Raji (cell line): ENCODE measurements around the gene SFXN2.

Source experiments
- POLR2A ChIP-seq: IDR thresholded peaks from 2 replicates; pipeline ENCODE4 v1.6.1; 2011; ENCODE audit warnings: low read depth, low read length, control low read depth; ENCODE audit not compliant: insufficient read depth

The SFXN2 gene

DNA sequence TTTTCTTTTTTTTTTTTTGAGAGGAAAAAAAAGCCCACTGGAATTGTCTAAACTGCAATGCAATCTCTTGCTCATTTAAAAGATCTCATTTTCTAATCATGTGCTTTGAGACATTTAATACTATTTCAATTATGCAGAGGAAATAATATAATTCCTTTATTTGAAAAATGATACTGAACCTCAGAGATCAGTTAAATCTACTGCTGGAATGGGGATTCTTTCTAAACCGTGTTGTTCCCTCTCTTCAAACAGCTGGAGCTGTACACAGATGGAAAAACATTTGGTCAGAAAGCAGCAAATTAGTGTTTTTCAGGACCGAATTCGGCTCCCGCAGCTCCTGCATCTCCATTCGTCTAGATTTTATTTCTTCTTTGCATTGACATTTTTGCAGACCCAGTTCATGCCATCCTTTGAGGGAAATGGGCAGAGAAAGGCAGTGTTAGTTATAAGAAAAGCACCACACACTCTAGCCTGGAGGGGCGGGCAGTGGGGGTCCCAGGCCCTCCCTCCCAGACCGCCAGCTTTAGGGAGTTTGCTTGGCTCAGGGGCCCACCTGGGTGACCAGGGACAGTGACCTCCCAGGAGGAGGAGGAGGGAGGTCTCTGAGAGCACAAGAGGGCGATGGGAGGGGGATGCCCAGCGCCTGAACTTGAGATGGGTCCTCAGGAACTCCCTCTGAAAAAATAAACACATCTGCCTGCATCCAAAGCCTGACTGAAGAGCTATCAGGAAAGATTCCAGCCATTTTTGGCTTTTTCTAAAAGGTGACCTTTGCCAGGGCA, 37.7 kb upstream of the SFXN2 start:
- TF ChIP-seq POLR2A: no peak

DNA sequence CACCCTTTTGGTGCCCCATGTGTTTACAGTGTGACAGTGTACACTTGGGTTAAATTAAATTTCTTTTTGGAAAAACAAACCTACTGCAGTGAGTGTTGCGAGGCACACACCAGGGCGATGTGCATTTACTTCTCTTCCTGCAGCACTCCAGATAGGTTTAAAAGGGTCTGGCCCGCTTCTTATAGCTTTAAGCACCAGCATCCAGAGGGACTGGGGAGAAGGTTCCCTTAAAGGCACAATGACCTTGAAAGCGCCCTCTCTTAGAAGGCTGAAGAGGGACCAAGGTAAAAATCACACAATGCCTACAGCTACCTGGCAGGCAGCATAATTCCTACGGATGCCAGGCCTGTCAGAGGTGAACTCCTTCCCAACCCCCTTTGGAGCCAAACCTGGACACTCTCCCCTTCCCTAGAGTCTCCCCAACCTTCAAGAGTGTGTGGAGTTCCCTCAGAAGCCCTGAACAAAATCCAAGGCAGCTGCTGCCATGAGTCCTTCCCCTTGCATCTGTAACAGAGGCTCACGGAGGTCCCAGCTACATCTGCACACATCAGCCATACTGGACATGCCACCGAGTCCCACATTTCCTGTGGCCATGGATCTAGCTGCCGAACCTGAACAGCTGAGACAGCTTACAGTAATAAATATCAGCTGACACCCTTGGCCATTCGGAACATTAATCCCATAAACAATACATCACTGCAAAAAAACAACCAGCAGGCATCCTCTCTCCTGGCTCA, 36.9 kb upstream of the SFXN2 start:
- TF ChIP-seq POLR2A: no peak

DNA sequence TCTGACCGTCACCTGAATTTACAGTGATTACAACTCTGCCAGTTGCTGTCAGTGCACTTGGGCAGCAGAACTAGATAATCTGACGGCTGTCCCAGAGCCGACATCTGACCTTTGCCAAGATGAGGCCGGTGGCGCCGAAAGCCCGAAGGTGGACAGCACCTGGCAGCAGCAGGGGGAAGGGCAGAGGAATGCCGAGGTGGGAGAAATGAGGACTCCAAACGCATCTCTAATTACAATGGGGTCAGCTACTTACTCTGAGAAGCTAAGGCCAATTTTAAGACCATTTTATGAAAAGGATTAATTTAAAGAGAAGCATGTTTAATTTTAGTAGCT, 36.4 kb upstream of the SFXN2 start:
- TF ChIP-seq POLR2A: no peak

DNA sequence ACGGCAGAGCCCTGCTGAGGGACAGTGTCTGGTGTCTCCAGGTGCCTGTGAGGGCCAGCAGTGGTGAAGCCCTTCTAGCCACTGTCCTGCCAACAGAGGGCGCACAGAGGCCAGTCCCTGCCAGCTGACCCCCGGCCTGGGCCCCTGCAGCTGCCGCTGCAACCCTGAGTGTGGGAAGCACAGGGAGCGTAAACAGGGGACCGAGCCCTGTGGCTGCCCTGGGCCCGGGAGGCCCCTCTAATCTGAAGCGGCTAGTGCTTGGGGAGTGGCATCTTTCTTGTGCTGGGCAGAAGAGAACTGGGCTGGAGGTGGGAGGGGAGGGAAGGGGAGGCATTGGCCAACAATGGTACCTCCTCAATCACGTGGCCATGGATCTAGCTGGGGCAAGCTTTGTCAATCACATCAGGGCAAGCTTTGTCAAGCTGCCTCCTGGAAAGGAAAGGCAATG, 35.6 kb upstream of the SFXN2 start:
- TF ChIP-seq POLR2A: no peak

DNA sequence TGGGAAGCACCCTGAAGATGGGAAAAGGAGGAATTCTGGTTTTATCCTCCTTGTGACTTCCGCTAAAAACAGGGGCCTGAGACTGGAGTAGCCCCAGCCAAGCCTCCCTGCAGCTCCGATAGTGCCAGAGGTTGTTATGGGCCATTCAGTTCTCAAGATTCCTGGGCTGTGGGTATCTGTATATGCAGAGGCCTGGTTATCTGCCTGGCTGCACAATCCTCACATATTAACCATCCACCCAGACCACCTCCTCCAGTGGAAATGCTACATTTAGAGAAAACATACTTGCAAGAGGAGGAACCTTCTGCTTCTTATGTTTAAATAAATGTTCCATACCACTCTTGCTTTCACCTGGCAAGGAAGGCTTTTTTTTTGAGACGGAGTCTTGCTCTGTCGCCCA, 34.8 kb upstream of the SFXN2 start:
- no peak for TF ChIP-seq POLR2A

DNA sequence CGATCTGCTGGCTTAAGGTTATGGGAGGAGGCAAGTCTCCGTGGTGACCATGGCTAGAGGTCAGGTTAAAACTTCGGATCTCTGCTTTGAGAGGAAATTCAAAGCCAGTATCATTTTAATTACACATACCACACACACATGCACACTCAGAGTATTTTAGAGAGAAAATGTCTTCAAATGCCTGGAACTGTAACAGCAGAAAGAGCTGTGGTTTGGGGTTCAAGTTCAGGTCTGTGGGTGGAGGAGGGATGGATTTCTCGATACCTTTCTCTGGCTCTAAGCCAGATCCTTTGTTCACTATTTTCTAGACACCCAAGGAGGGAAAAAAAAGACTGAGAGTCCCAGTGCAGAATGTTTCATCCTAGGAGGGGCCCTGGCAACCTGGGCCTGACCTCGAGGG, 32.7 kb upstream of the SFXN2 start:
- no peak for TF ChIP-seq POLR2A

DNA sequence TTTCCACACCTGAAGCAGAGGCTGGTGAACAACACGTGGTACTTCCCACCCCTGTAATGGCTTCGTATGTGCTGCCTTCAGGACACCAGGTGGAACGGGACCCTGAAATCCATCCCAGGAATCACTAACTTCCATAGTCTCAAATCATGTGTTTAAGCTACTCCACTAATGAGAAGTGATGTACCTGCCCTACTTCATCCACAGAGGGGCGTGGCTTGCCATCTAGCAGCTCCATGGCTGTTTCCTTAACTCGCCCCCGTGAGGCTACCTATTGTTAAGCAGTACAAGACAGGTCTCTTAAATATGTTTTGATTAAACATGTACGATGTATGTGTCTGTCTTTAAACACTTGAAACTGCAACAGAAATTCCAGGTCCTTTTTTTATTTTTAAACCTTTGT, 32.0 kb upstream of the SFXN2 start:
- TF ChIP-seq POLR2A: no peak

DNA sequence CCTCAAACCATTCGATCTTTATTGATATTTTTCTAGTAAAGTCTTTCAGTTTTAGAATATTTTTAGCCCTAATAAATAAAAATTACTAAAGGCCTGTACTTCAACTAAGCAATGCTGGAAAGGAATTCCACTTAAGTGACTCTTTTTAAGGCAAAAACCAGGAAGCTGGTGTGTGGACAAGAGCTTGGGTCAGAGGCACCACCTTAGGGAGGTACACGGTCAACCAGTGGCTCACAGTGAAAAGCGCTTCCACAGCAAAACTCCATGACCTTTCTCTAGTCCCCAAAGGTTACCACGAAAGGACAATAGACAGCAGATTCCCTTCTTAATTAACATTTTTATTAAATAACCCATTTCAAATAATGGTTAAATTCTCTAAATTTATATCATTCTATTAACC, 31.5 kb upstream of the SFXN2 start:
- no peak for TF ChIP-seq POLR2A

DNA sequence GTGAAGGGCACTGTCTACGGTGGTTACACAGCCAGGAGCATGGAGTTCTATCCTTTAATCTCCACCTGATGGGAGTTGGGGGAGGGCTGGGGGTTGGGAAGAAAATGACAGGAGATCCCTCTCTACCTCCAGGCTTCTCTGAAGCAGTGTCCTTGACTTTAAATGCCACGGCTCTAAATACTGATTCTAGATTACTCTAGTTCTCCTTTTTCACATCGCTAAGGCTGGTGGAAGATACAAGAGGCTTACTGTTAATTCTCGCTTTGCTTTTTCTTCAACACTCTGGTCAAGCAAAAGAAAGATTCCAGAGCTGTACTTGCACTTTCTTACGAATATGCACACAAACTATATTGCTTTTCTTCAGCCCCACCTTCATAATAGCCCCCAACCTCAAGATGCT, 30.7 kb upstream of the SFXN2 start:
- TF ChIP-seq POLR2A: no peak

DNA sequence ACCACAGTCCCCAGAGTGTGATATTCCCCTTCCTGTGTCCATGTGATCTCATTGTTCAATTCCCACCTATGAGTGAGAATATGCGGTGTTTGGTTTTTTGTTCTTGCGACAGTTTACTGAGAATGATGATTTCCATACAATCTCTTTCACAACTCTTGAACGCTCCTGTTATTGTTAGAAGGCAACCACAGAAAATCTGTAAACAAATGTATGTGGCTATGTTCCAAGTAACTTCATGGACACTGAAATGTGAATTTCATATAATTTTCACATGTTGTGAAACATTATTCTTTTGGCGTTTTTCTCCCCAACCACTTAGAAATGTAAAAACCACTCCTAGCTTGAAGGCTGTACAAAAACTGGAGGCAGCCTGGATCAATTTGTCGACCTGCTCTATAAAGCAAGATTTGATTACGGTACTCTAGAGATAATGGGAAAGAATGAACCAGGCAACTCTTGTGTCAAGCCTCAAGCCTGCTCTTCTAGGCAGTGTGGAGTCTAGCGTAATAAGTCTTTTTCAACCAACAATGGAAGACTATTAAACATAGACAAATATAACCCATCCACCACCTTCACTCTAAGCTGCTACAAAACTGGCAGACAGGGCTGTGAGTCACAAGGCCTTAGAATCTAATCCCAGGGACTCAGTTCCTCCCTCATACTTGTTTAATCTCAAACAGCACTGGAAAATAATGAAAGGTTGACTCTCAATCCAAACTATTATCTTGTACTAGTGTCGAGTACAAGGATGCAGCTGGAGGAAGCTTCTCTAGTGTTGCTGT, 23.0 kb upstream of the SFXN2 start:
- no peak for TF ChIP-seq POLR2A

DNA sequence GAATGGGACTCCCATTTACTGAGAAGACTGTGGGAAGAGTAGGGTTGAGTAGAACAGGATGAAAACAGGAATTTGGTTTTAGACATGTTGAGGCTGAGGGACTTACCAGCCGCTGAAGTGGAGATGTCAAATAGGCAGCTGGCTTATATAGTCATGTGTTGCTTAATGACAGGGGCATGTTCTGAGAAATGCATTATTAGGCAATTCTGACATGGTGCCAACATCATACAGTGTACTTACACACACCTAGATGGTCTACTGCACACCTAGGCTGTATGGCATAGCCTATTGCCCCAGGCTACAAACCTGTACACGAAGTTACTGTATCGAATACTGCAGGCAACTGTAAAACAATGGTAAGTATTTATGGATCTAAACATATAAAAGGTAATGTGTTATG, 17.7 kb upstream of the SFXN2 start:
- TF ChIP-seq POLR2A: no peak

DNA sequence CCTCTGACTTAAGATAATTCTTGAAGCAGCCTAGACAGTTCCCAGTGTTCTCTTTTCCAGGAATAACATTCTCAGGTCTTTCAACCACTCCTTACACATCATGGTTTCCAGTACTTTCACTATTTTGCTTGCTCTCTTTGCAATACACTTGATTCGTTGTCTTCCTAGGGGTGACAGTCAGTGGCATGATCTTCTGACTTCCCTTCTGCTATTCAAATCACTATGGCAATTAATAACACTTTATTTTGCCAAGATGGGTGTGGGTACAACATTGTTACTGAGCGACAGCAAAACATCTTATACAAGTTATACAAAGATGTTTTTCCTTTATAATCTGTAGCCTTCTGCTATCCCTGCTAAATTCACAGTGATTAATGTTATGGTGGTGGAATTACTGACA, 15.5 kb upstream of the SFXN2 start:
- TF ChIP-seq POLR2A: no peak

DNA sequence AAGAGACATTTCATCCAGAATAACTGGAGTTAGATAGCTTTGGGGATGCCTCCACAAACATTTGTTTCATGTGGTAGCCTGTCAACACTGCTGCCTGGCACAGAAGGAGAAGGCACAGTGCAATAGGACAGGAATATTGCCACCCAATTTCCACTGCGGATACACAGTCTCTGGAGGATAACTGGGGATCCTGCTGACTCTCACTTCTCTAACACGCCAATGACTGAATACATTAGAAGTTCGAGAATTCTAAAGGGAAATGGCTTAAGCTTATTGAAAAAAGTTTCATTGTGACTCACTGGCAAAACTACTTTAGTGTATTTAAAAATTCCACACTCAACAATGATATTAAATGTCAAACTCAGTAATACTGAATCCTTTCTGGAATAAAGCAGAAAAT, 13.2 kb upstream of the SFXN2 start:
- TF ChIP-seq POLR2A: no peak

DNA sequence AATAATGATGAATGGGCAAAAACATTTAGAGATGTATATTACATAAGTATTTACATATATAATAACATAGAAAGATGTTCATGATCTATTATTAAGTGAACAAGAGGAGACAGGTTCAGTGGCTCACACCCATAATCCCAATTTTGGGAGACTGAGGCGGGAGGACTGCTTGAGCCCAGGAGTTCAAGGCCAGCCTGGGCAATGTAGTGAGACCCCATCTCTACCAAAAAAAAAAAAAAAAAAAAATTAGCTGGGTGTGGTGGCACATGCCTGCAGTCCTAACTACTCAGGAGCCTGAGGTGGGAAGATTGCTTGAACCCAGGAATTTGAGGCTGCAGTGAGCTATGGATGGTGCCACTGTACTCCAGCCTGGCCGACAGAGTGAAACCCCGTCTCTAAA, 12.6 kb upstream of the SFXN2 start:
- no peak for TF ChIP-seq POLR2A

DNA sequence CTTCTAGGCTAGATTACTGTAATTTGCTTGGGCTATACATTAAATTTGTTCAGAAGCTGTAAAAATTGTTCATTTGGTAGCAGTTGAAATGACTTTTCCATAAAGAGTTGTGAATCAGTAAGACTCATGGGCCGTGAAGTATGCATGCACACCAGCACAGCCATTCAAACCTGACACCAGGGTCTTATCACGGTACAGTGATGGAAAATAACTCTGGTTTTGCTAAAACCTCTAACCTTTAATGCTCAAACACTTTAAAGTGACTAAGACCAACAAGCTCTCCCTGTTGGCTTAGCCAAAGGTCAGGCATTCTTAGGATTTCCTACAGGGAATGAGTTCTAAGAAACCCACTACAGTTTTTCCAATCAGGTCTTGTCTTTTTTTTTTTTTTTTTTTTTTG, 11.7 kb upstream of the SFXN2 start:
- no peak for TF ChIP-seq POLR2A

DNA sequence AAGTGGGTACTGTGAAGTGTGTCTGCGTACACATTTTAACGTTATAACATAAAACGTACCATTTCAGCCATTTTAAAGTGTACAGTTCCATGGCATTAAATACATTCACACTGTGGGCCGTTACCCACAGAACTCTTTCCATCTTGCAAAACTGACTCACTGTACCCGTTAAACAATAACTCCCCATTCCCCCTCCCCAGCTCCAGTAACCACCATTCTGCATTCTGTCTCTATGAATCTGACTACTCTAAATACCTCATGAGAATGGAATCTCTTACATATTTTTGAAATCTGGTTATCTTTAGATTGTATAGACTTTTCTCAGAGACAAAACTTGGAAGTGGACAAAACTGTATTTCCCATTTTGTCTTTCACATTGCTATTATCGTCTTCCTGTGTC, 9.5 kb upstream of the SFXN2 start:
- TF ChIP-seq POLR2A: no peak

DNA sequence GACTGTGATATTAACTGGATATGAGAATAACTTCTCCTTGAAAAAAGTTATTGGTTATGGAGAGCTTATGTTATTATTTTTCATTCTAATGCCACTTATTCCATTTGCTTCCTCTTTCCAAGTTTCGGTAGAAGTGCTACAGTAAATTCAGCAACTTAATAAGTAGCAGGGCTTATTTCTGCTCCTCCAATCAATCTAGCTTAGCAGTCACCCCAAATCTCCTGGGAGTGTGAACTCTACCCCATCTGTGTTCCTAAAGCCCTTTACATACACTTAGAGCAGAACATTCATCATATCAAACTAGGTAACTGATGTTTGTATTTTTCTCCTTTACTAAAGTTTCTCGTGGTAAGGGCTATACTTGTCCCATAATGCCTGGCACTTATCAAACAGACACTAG, 8.9 kb upstream of the SFXN2 start:
- no peak for TF ChIP-seq POLR2A

DNA sequence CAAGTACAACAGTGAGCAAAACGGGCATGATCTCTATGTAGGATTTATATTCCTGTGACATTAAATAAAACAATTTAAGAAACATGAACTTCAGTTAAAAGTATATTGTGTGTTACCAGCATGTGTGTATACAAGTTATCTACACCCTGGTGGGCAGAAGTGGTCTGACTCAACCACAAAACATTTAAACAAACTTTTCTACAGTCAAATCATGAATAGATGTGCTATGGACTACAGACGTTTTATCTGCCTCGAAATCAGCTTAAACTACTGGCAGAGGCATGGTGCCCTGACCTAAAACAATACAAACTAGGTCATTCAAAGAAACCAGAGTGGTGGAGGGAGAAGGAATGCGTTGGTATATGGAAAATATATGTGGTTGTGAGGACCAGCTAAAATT, 3.8 kb upstream of the SFXN2 start:
- TF ChIP-seq POLR2A: no peak
